Adrenal gland (tissue), 5 donors: Measurements from ENCODE around the gene GSX2.

Experiments used
- CTCF ChIP-seq, 6 experiments: fragments of 450-650 bp in 4 of 6; fragments of 200-600 bp in 2 of 6; sonication (generic) in 1 of 6; IDR thresholded peaks; 1 replicate in 5 of 6; 2 replicates in 1 of 6; pipeline versions ENCODE4 v1.5.1 to v1.8.0; 2016 to 2021; ENCODE audit warnings: antibody characterized with exemption in 6 of 6, mild to moderate bottlenecking in 2 of 6, moderate library complexity in 1 of 6
- POLR2A ChIP-seq, 2 donors: fragments of 450-650 bp; IDR thresholded peaks; one replicate each; pipeline ENCODE4 v1.6.1; 2017; ENCODE audit warnings: antibody characterized with exemption in 2 of 2, mild to moderate bottlenecking in 2 of 2, moderate library complexity in 1 of 2
- donor health status: DM: no; HTN: no; CAD: no.

GRCh38 chr4:54055494-54055893 is 44.5 kb upstream of the GSX2 start:
- TF ChIP-seq CTCF (IDR thresholded peaks at IDR 0.05) (no peak), POLR2A (IDR thresholded peaks at IDR 0.05) (no peak)
